ENCODE measurements around the gene EFCAB11. TPM values are rescaled to one million over a fixed set of nuclear protein-coding genes. Genes with fewer than 3 reads are reported as not detected.
A peak's percentile ranks its signal among the peaks of the same experiment; 100 is the strongest.

The EFCAB11 gene
- total RNA-seq, 1 experiment from 2014 or later, result 18.1 TPM

GRCh38 chr14:89771251-89771650, 183.3 kb downstream of the EFCAB11 start:
- intact Hi-C loops (cut with micrococcal nuclease), result no loop called here
- no peak for TF ChIP-seq FOSL1 (IDR thresholded peaks at IDR 0.05; ENCODE audit: low read depth)
- no peak for TF ChIP-seq JUND (IDR thresholded peaks at IDR 0.05)
- no peak for TF ChIP-seq CEBPB (IDR thresholded peaks at IDR 0.05; ENCODE audit: low read depth)
- TF ChIP-seq EZH2phosphoT487 (IDR thresholded peaks at IDR 0.05; ENCODE audit: borderline replicate concordance), result no peak
- no peak for TF ChIP-seq SP1 (IDR thresholded peaks at IDR 0.05; ENCODE audit: low read depth)
- TF ChIP-seq RAD21 (IDR thresholded peaks at IDR 0.05; ENCODE audit: low read depth), result no peak
- no peak for TF ChIP-seq CBX3 (IDR thresholded peaks at IDR 0.05; ENCODE audit: low read depth)

GRCh38 chr14:89767861-89768268, 186.7 kb downstream of the EFCAB11 start:
- ATAC-seq (peak; percentile 92), DNase-seq (ENCODE audit: low read depth, low spot score) (peak; percentile 43)
- intact Hi-C loops (cut with micrococcal nuclease), result loop anchor here (1.0 to 10.0 kb wide), 4 partner anchors 433 to 728 kb away; no protein-coding TSS in a partner anchor
- Histone ChIP-seq H4K20me1 (ENCODE audit: insufficient read depth) (no peaks in the 10 kb centered on the region), H3K4me2 (ENCODE audit: low read length) (no peak overlapping the region), H3K9ac (ENCODE audit: low read length) (no peak overlapping the region), H3K79me2 (ENCODE audit: insufficient read depth, low read length) (no peaks in the 10 kb centered on the region), H3K4me1 (ENCODE audit: control insufficient read depth in 1 of 2, insufficient read depth in 2 of 2, low read length in 2 of 2) (no peaks in the 10 kb centered on the region), H3K27ac (ENCODE audit: low read depth, low read length) (no peak overlapping the region), H3K9me2 (ENCODE audit: insufficient read depth) (no peaks in the 10 kb centered on the region), H2AFZ (ENCODE audit: low read depth, low read length, poor library complexity, severe bottlenecking) (no peak overlapping the region), H3K9me3 (ENCODE audit: control insufficient read depth in 1 of 2, insufficient read depth in 1 of 2, low read depth in 1 of 2, low read length in 2 of 2) (no peaks in the 10 kb centered on the region), H3K4me3 (replicated peaks in 1 of 2; ENCODE audit: low read depth in 1 of 2, low read length in 2 of 2) (no peak overlapping the region), H3K36me3 (ENCODE audit: control insufficient read depth in 1 of 2, insufficient read depth in 2 of 2, low read length in 2 of 2) (no peaks in the 10 kb centered on the region), H3K27me3 (ENCODE audit: insufficient read depth, low read length) (peaks cover 9% of the 10 kb centered on the region; the same call in 1 of the 2 replicates)
- ChIA-PET CTCF (interaction anchor here (1.0 to 1.7 kb wide), 2 partner anchors 590 to 727 kb away, joined by 4 to 5 read pairs; no protein-coding TSS in a partner anchor), RAD21 (ENCODE audit: low non-redundant PET in 1 of 2, low total read pairs in 2 of 2, uncharacterized antibody in 2 of 2, unreplicated experiment in 2 of 2) (no interaction called here), POLR2A (no interaction called here)
- BruUV-seq (replicated peaks), result no TSS peak
- TF ChIP-seq POLR2AphosphoS5 (IDR thresholded peaks at IDR 0.05; ENCODE audit: low read depth, low read length), result no peak
- TF ChIP-seq ZBTB33 (IDR thresholded peaks at IDR 0.05; ENCODE audit: extremely low read depth, insufficient replicate concordance, low read length), result no peak
- TF ChIP-seq FOSL1 (IDR thresholded peaks at IDR 0.05; ENCODE audit: low read depth), result no peak
- TF ChIP-seq ZFX (IDR thresholded peaks at IDR 0.05), result no peak
- no peak for TF ChIP-seq SRF (IDR thresholded peaks at IDR 0.05; ENCODE audit: low read depth)
- TF ChIP-seq, protein P1, sequence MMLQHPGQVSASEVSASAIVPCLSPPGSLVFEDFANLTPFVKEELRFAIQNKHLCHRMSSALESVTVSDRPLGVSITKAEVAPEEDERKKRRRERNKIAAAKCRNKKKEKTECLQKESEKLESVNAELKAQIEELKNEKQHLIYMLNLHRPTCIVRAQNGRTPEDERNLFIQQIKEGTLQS (IDR thresholded peaks at IDR 0.05), result no peak
- TF ChIP-seq RAD21 (IDR thresholded peaks at IDR 0.05; ENCODE audit: low read depth), result peak; percentile 87
- TF ChIP-seq, protein P2, sequence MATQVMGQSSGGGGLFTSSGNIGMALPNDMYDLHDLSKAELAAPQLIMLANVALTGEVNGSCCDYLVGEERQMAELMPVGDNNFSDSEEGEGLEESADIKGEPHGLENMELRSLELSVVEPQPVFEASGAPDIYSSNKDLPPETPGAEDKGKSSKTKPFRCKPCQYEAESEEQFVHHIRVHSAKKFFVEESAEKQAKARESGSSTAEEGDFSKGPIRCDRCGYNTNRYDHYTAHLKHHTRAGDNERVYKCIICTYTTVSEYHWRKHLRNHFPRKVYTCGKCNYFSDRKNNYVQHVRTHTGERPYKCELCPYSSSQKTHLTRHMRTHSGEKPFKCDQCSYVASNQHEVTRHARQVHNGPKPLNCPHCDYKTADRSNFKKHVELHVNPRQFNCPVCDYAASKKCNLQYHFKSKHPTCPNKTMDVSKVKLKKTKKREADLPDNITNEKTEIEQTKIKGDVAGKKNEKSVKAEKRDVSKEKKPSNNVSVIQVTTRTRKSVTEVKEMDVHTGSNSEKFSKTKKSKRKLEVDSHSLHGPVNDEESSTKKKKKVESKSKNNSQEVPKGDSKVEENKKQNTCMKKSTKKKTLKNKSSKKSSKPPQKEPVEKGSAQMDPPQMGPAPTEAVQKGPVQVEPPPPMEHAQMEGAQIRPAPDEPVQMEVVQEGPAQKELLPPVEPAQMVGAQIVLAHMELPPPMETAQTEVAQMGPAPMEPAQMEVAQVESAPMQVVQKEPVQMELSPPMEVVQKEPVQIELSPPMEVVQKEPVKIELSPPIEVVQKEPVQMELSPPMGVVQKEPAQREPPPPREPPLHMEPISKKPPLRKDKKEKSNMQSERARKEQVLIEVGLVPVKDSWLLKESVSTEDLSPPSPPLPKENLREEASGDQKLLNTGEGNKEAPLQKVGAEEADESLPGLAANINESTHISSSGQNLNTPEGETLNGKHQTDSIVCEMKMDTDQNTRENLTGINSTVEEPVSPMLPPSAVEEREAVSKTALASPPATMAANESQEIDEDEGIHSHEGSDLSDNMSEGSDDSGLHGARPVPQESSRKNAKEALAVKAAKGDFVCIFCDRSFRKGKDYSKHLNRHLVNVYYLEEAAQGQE (IDR thresholded peaks at IDR 0.05; ENCODE audit: low read depth), result no peak
- no peak for TF ChIP-seq SP1 (IDR thresholded peaks at IDR 0.05; ENCODE audit: low read depth)
- no peak for TF ChIP-seq JUND (IDR thresholded peaks at IDR 0.05)
- TF ChIP-seq TCF7L2 (IDR thresholded peaks at IDR 0.05; ENCODE audit: borderline replicate concordance, extremely low read depth, insufficient read depth, insufficient read length), result no peak
- no peak for TF ChIP-seq EZH2 (IDR thresholded peaks at IDR 0.05)
- TF ChIP-seq SIN3A (IDR thresholded peaks at IDR 0.05; ENCODE audit: low read depth), result no peak

More at GRCh38 chr14:89771251-89771650, 183.3 kb downstream of the EFCAB11 start:
- Histone ChIP-seq H3K4me3 (replicated peaks in 1 of 2; ENCODE audit: low read depth in 1 of 2, low read length in 2 of 2) (no peak overlapping the region), H3K79me2 (ENCODE audit: insufficient read depth, low read length) (no peaks in the 10 kb centered on the region), H2AFZ (ENCODE audit: low read depth, low read length, poor library complexity, severe bottlenecking) (no peak overlapping the region), H3K9ac (ENCODE audit: low read length) (no peak overlapping the region), H4K20me1 (ENCODE audit: insufficient read depth) (no peaks in the 10 kb centered on the region), H3K4me2 (ENCODE audit: low read length) (no peak overlapping the region), H3K27me3 (ENCODE audit: insufficient read depth, low read length) (peaks cover 9% of the 10 kb centered on the region; the same call in 1 of the 2 replicates), H3K4me1 (ENCODE audit: control insufficient read depth in 1 of 2, insufficient read depth in 2 of 2, low read length in 2 of 2) (peaks cover 6 to 11% of the 10 kb centered on the region in 2 experiments; a peak in 3 of 4 replicates), H3K9me2 (ENCODE audit: insufficient read depth) (no peaks in the 10 kb centered on the region), H3K36me3 (ENCODE audit: control insufficient read depth in 1 of 2, insufficient read depth in 2 of 2, low read length in 2 of 2) (no peaks in the 10 kb centered on the region), H3K9me3 (ENCODE audit: control insufficient read depth in 1 of 2, insufficient read depth in 1 of 2, low read depth in 1 of 2, low read length in 2 of 2) (no peaks in the 10 kb centered on the region), H3K27ac (ENCODE audit: low read depth, low read length) (no peak overlapping the region)
- BruUV-seq (replicated peaks), result no TSS peak
- RAD21 ChIA-PET (ENCODE audit: low non-redundant PET in 1 of 2, low total read pairs in 2 of 2, uncharacterized antibody in 2 of 2, unreplicated experiment in 2 of 2), result no interaction called here
- POLR2A ChIA-PET, result no interaction called here
- DNase-seq (ENCODE audit: low read depth, low spot score) (no peak), ATAC-seq (no peak)
- CTCF ChIA-PET, result interaction anchor here (0.6 kb wide), 1 partner anchor 435 kb away, joined by 3 read pairs; no protein-coding TSS in a partner anchor
